Measurements from ENCODE around the gene SH3RF3. TPM values are rescaled to one million over a fixed set of nuclear protein-coding genes. Genes with fewer than 3 reads are reported as not detected.

SH3RF3 gene
- total RNA-seq, 2 experiments from 2014 or later, result 1.4 TPM

DNA sequence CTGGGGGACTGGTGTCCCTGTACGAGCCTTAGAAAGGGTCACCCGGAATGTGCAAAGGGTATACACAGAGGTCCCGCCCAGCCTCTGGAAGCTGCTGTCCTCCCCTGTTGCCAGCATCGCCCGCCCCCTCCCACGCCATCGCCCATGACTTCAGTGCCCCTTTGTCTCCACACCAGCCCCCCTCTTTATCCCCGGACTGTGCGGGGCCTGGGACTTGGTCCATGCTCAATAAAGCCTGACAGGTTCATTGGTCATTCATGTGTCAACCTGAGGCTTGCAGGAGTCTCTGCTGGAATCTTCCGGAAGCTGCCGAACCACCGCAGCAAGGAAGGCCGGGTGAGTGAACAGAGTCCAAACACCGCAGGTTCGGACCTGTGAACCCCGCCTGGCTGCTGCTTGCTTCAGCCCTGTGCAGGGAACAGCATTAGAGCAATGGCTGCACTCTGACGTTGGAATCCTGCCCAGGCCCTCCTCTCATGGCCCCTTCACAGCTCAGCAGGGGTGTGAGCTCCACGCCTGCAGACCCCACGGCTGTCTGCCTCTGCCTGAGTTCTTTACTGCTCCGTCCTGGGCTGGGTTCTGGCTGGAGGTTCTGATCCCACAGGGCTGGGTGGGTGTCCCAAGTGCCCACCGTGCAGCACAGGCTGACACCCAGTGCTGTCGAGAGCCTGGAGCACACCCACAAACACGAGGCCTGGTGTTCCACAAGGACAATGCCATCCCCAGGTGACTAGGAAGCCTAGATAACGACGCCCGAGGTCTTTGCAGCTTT, 388.3 kb downstream of the SH3RF3 start:
- POLR2A ChIA-PET, result no interaction called here

DNA sequence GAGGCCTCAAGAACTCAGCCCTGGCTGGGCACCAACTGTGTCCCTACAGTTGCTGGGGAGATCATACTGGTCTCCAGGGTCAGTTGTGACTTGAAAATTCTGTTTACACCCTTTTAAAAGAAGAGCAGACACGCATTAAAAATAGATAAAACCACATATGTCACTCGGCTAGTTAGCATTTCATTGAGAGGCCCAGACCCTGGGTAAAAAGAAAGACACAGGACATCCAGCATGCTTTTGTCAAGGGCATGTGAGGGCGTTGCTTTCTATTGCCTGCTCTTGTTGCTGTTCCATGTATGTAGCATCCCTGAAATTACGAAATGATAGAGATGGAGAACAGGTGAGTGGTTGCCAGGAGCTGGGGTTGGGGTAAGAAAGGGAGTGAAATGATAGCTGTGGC, 390.5 kb downstream of the SH3RF3 start:
- Mint-ChIP-seq H3K4me3 (no peak overlapping the region), H3K27ac (no peak overlapping the region), H3K9me3 (ENCODE audit: low read depth) (no peaks in the 10 kb centered on the region), H3K4me1 (no peaks in the 10 kb centered on the region), H3K36me3 (ENCODE audit: low read depth) (no peaks in the 10 kb centered on the region), H3K27me3 (no peaks in the 10 kb centered on the region)
- intact Hi-C loops (cut with DNase I, micrococcal nuclease), result no loop called here
- no peak for DNase-seq
- ChIA-PET POLR2A (no interaction called here), CTCF (interaction anchor here (1.4 kb wide), 1 partner anchor 10 kb away, joined by 7 read pairs; no protein-coding TSS in a partner anchor)
- no peak for ATAC-seq

More for the DNA sequence above, 388.3 kb downstream of the SH3RF3 start:
- H3K4me3 Mint-ChIP-seq, result no peak overlapping the region
- no peaks in the 10 kb centered on the region for H3K4me1 Mint-ChIP-seq
- CTCF ChIA-PET, result interaction anchor here (0.8 kb wide), 1 partner anchor 10 kb away, joined by 4 read pairs; no protein-coding TSS in a partner anchor
- H3K9me3 Mint-ChIP-seq (ENCODE audit: low read depth), result no peaks in the 10 kb centered on the region
- DNase-seq (no peak), ATAC-seq (no peak)
- H3K36me3 Mint-ChIP-seq (ENCODE audit: low read depth), result no peaks in the 10 kb centered on the region
- no peaks in the 10 kb centered on the region for H3K27me3 Mint-ChIP-seq
- H3K27ac Mint-ChIP-seq, result no peak overlapping the region
- intact Hi-C loops (cut with DNase I, micrococcal nuclease), result loop anchor here in 1 of 2 experiments (2.0 kb wide), 1 partner anchor 69 kb away; no protein-coding TSS in a partner anchor

DNA sequence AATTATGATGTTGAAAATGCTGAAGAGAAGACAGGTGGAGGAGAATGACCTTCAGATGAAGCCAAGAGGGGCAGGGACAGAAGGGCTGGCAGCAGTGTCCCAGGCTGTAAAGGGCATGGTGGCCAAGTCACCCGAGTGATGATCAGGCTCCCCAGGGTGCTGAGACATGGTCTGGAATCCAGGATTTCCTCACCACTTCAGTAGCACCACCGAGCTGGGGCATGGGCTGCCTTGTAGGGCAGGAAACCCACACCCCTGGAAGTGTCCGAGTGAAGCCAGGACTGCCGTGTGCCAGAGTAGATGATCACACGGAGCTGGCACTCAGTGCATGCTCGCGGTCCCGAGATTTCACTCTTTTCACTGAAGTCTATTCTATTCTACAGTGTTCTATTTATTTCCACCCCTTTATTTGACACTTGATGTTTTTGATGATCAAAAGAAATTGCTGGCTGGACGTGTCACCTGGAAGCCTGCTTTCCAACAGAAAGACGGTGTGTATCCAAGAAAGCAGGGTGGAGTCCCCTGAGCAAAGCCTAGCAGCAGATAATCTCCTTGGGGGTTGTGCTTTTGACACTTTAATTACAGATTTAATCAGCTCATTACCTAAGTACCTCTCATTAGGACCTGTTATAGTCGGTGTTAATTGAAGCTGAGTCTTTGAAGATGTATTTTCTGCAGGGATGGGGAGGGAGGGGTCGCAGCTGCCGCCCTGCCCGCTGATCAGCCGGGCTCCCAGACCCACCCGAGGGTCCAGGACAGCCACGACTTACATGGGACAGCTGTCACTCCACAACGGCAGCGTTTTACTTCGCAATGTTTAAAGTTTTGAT, 392.4 kb downstream of the SH3RF3 start:
- Mint-ChIP-seq H3K27ac (no peak overlapping the region), H3K36me3 (ENCODE audit: low read depth) (no peaks in the 10 kb centered on the region), H3K27me3 (no peaks in the 10 kb centered on the region), H3K4me3 (no peak overlapping the region), H3K4me1 (no peaks in the 10 kb centered on the region), H3K9me3 (ENCODE audit: low read depth) (no peaks in the 10 kb centered on the region)
- ChIA-PET POLR2A (no interaction called here), CTCF (no interaction called here)
- intact Hi-C loops (cut with DNase I, micrococcal nuclease), result no loop called here
- DNase-seq, result no peak
- no peak for ATAC-seq

DNA sequence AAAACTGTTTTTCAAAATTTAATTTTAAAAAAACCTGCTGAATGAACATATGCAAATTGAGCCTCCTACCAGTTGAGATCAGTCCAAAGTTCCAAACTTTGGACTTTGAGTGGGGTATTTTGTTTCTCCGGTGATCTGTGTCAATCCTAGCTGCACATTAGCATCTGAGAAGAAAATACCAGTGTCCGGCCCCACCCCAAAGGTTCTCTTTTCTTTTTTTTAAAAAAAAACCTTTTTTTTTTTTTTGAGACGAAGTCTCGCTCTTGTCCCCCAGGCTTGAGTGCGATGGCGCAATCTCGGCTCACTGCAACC, 393.0 kb downstream of the SH3RF3 start:
- CTCF ChIA-PET, result no interaction called here
- Mint-ChIP-seq H3K36me3 (ENCODE audit: low read depth) (no peaks in the 10 kb centered on the region), H3K27ac (no peak overlapping the region), H3K4me3 (no peak overlapping the region), H3K27me3 (no peaks in the 10 kb centered on the region), H3K9me3 (ENCODE audit: low read depth) (no peaks in the 10 kb centered on the region), H3K4me1 (no peaks in the 10 kb centered on the region)
- POLR2A ChIA-PET, result no interaction called here
- intact Hi-C loops (cut with DNase I, micrococcal nuclease), result no loop called here
- no peak for ATAC-seq
- no peak for DNase-seq

- Mint-ChIP-seq H3K9me3 (ENCODE audit: low read depth) (no peaks in the 10 kb centered on the region), H3K36me3 (ENCODE audit: low read depth) (no peaks in the 10 kb centered on the region), H3K4me1 (no peaks in the 10 kb centered on the region), H3K27me3 (peaks cover 2% of the 10 kb centered on the region), H3K4me3 (no peak overlapping the region), H3K27ac (no peak overlapping the region)
- intact Hi-C loops (cut with DNase I, micrococcal nuclease), result no loop called here
- POLR2A ChIA-PET, result no interaction called here
- ATAC-seq (no peak), DNase-seq (no peak)
- CTCF ChIA-PET, result no interaction called here
Observed at GRCh38 chr2:109523121-109523520, 394.1 kb downstream of the SH3RF3 start.

- H3K4me3 Mint-ChIP-seq, result no peak overlapping the region
- no peak overlapping the region for H3K27ac Mint-ChIP-seq
- H3K4me1 Mint-ChIP-seq, result no peaks in the 10 kb centered on the region
- DNase-seq (no peak), ATAC-seq (no peak)
- H3K27me3 Mint-ChIP-seq, result peaks cover 2% of the 10 kb centered on the region
- no peaks in the 10 kb centered on the region for H3K36me3 Mint-ChIP-seq (ENCODE audit: low read depth)
- intact Hi-C loops (cut with DNase I, micrococcal nuclease), result no loop called here
- no peaks in the 10 kb centered on the region for H3K9me3 Mint-ChIP-seq (ENCODE audit: low read depth)
- POLR2A ChIA-PET, result no interaction called here
- CTCF ChIA-PET, result no interaction called here
Observed at GRCh38 chr2:109523536-109524361, 394.7 kb downstream of the SH3RF3 start.

DNA sequence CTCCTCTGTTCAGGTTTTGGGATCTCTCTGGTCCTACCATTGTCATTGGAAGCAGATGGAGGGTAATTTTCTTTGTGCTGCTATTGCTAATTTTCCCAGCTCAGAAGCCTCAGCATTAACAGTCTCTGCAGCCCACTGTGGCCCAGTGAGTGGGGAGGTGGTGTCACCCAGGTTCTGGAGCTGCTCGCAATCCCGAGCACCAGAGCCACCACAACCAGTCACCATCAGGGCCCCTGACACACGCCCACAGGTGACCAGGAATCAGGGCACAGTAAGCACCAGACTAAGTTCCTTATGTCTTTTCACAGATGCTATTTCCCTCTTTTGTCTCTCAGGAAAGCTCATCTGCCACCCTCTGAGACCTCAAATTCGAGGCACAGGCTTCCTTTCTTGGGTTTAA, 396.8 kb downstream of the SH3RF3 start:
- no peak for DNase-seq
- H3K9me3 Mint-ChIP-seq (ENCODE audit: low read depth), result no peaks in the 10 kb centered on the region
- no peaks in the 10 kb centered on the region for H3K4me1 Mint-ChIP-seq
- intact Hi-C loops (cut with DNase I, micrococcal nuclease), result no loop called here
- ATAC-seq, result no peak
- H3K27ac Mint-ChIP-seq, result no peak overlapping the region
- H3K4me3 Mint-ChIP-seq, result no peak overlapping the region
- H3K27me3 Mint-ChIP-seq, result peaks cover 2% of the 10 kb centered on the region
- ChIA-PET POLR2A (no interaction called here), CTCF (interaction anchor here (0.6 to 1.1 kb wide), 4 partner anchors 15 to 446 kb away, joined by 3 to 4 read pairs (median 3); no protein-coding TSS in a partner anchor)
- no peaks in the 10 kb centered on the region for H3K36me3 Mint-ChIP-seq (ENCODE audit: low read depth)

DNA sequence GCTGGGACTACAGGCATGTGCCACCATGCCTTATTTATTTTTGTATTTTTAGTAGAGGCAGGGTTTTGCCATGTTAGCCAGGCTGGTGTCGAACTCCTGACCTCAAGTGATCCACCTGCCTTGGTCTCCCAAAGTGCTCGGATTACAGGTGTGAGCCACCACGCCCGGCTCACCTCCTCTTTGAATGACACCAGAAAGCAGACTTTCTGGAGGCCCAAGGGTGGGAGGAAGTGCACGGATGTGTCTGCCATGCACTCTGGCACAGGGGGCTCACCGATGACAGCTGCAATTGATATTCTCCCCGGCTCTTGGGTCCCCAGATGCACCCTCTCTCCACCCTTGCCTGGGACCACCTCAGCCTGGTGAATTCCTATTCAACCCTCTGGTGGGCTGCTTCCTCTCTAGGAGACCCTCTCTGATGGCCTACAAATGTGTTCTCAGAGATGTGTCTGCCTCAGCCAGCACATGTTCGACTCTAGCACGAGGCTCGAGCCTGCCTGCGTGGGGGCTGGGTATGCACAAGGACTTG, 397.5 kb downstream of the SH3RF3 start:
- H3K4me1 Mint-ChIP-seq, result no peaks in the 10 kb centered on the region
- DNase-seq, result no peak
- intact Hi-C loops (cut with DNase I, micrococcal nuclease), result no loop called here
- ChIA-PET CTCF (interaction anchor here (0.6 to 1.1 kb wide), 4 partner anchors 9 to 342 kb away, joined by 3 to 4 read pairs (median 4); no protein-coding TSS in a partner anchor), POLR2A (no interaction called here)
- no peak overlapping the region for H3K27ac Mint-ChIP-seq
- H3K27me3 Mint-ChIP-seq, result peaks cover 2% of the 10 kb centered on the region
- H3K9me3 Mint-ChIP-seq (ENCODE audit: low read depth), result no peaks in the 10 kb centered on the region
- H3K36me3 Mint-ChIP-seq (ENCODE audit: low read depth), result no peaks in the 10 kb centered on the region
- H3K4me3 Mint-ChIP-seq, result no peak overlapping the region
- no peak for ATAC-seq

- Mint-ChIP-seq H3K4me3 (no peak overlapping the region), H3K27ac (no peak overlapping the region), H3K9me3 (ENCODE audit: low read depth) (no peaks in the 10 kb centered on the region), H3K36me3 (ENCODE audit: low read depth) (no peaks in the 10 kb centered on the region), H3K4me1 (no peaks in the 10 kb centered on the region), H3K27me3 (peaks cover 5% of the 10 kb centered on the region)
- ChIA-PET POLR2A (no interaction called here), CTCF (interaction anchor here (0.9 kb wide), 1 partner anchor 10 kb away, joined by 4 read pairs; no protein-coding TSS in a partner anchor)
- ATAC-seq (no peak), DNase-seq (no peak)
- intact Hi-C loops (cut with DNase I, micrococcal nuclease), result no loop called here
Observed at GRCh38 chr2:109527079-109527478, 398.1 kb downstream of the SH3RF3 start.

- no peak overlapping the region for H3K4me3 Mint-ChIP-seq
- H3K4me1 Mint-ChIP-seq, result no peaks in the 10 kb centered on the region
- peaks cover 5% of the 10 kb centered on the region for H3K27me3 Mint-ChIP-seq
- CTCF ChIA-PET, result no interaction called here
- no peak overlapping the region for H3K27ac Mint-ChIP-seq
- DNase-seq, result no peak
- no peaks in the 10 kb centered on the region for H3K9me3 Mint-ChIP-seq (ENCODE audit: low read depth)
- intact Hi-C loops (cut with DNase I, micrococcal nuclease), result no loop called here
- no peaks in the 10 kb centered on the region for H3K36me3 Mint-ChIP-seq (ENCODE audit: low read depth)
- ATAC-seq, result no peak
- POLR2A ChIA-PET, result no interaction called here
Observed at GRCh38 chr2:109527846-109528705, 399.1 kb downstream of the SH3RF3 start.

All from activated CD4-positive, alpha-beta T cell treated with anti-CD3 and anti-CD28 coated beads for 36 hours (primary cell).